AML-193 (cell line): ENCODE data around the gene DFFA.
"Not testable (repeated sequence)": the region's sequence is repeated elsewhere in the genome, so short reads cannot be mapped to it uniquely, and the experiment has no call there.

Experiments used
- DNase-seq, 2 experiments: peaks; one replicate each; lab custom pipeline; 2025; lab: John Stamatoyannopoulos, UW

The DFFA gene

DNA sequence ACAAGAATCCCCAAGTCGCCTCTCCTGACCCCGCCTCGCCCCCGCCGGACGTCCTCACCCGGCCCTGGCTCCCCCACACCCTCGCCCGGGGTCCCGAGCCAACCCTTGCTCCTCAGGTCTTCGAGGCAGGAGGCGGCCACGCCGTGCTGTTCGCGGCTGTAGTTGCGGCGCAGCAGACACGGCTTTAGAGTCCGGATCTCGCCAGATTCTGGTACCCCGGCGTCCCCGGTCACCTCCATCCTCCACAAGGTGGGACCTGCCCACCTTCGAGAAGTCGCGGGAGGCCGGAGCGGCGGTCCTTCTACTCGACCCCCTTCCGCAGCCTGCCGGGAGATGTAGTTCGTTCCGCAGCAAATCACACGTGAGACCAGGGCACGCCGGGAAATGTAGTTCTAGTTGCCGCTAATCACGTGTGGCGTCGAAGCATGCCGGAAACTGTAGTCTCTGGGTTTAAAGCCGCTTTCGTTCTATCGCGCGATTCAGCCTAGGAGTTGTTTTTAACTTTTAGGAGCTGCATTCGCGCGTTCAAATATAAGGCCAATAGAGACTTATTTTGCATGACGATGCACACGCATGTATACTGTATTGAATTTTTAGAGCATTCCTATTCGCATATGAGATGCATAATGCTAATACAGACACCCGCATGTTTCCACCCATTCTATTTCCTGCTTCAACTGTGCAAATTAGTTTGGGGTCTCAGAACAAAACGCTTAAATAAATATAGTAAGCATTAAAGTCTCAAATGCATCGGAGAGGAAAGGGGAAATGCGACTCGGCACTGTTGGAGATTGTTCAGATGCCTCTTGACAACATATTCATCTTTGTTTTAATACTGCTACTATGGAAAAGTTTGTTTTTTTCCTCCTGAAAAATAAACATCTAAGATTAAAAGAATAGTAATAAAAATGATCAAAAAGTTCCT, at the start of gene DFFA:
Gene DFFA (minus strand): TSS at position 310 of the 925 bp plus-strand sequence. CDS start 71 bp downstream, at position 239.
- DNase-seq, result peak; percentile 94 to 98

- DNase-seq, result no peak
Measured at GRCh38 chr1:10521537-10522157, 49.3 kb upstream of the DFFA start.

- no peak for DNase-seq
Measured at GRCh38 chr1:10520952-10521351, 48.6 kb upstream of the DFFA start.

- DNase-seq, result no peak
Measured at GRCh38 chr1:10520497-10520896, 48.2 kb upstream of the DFFA start.

DNA sequence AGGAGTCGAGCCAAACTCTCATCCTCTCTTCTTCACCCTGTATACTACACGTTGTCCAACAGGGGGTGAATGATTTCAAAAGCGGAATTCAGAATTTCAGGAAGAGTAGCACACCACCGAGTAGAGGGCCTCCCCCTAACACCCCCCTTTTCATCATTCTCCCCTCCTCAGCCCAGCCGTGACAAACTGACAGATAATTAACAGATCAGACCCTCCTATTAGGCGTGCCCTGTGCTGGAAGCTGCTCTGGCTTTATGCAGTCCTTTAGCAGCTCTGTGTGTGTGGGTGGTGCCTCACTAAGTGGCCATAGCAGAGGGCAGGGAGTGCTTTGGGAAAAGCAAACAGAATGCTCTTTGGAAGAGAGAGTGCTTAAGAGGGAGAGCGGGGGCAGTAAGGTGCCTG, 46.7 kb upstream of the DFFA start:
- no peak for DNase-seq

DNA sequence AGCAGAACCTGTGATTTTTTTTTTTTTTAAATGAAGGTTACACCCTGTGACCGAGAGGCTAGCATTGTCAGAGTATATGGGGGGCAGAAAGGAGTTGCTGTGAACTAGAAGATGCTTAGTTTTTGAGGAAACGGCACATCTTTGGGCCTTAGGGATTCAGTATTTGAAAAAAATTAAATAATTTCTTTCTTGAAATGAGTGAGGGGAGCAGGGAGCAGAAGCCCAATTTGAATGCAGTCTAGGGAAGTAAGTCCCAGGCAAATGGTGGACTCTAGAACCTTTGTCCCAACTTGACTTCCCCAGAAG, 45.3 kb upstream of the DFFA start:
- no peak for DNase-seq

DNA sequence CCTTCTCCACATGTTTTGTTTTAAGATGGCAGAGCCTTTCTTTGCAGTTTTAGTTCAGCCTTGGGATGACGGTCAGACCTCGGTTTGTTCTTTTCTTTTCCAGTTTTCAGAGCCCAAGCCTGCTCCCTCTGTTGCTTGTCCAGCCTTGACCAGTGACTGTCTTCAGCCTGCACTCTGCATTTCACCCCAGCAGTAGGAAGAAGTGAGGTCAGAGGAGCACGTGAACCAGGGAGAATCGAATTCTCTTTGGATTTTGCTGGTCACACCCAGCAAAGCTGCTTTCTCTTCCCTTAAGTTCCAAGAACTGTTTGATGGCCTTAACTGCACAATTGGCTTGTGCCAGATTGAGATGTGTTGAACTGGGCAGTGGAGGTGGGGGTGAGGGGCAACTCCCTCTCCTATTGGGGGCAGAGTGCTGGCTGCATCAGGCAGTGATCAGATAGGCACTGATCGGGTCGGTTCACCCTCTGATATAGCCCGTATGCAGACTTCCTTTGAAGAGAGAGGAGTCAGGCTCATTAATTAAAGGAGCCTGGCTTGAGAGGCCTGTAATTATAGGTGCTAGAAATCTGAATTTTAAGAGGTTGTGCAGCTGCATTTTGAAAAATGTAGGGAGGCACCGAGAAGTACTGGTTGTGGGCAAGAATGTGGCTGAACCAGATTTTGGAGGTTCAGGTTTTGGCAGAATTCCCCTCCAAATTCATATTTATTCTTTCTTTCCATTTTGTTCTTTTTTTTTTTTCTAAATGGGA, 44.8 kb upstream of the DFFA start:
- DNase-seq, result no peak

- DNase-seq, result no peak
Measured at GRCh38 chr1:10515976-10516750, 43.8 kb upstream of the DFFA start.

GRCh38 chr1:10515301-10515975, 43.1 kb upstream of the DFFA start:
- peak; percentile 62 to 73 for DNase-seq

GRCh38 chr1:10514490-10515235, 42.3 kb upstream of the DFFA start:
- peak; percentile 5 to 21 for DNase-seq

DNA sequence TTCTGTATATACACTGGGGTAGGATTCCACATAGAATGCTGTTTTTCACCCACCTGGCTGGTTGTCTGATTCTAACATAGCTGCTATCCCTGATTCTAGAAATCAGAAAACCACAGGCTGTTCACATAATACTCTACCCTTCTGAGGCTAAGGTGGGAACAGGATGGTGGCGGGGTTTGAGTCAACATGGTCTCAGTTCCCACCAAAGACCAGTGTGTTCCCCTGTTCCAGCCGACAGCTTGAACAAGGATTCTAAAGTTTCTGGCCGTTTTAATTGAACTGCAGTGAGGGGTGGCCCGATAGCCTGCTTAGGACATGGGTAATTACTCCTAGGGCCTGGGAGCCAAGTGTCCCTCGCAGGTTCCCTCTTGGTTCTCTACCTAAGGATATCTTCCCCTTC, 40.9 kb upstream of the DFFA start:
- DNase-seq, result no peak

GRCh38 chr1:10511494-10511885, 39.2 kb upstream of the DFFA start:
- no peak for DNase-seq

GRCh38 chr1:10510520-10511493, 38.5 kb upstream of the DFFA start:
- DNase-seq, result peak; percentile 8 to 49

DNA sequence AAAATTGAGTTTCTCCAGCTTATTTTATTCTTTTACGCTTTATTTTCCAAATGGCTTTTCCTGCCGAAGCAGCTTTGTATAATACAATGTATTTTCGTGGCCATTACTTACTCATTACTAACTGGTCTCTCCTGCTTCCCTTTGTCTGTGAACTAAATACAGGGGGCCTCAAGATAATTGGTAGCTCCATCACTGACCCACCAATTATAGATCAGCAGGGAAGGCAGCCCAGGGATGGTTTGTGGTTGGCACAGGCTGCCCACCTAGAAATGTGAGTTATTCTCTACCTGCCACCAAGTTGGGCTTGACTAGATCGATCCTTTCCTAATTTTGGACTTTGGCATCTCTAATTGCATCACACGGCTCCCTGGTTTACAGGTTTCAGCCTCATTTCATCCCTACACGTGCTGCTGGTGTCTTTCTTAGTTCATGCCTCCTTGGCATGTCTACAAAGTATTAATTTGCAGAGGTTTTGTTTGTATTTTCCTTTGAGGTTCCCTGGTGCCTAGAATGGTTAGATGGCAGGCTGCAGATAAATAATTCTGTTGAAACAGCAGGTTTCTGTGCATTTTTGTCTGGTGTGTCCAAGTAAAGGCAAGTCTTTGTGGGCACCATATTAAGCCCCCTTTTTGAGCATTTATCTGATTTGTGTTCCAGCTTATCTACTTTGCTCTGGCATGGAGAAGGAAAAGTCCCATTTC, 37.6 kb upstream of the DFFA start:
- DNase-seq, result no peak

DNA sequence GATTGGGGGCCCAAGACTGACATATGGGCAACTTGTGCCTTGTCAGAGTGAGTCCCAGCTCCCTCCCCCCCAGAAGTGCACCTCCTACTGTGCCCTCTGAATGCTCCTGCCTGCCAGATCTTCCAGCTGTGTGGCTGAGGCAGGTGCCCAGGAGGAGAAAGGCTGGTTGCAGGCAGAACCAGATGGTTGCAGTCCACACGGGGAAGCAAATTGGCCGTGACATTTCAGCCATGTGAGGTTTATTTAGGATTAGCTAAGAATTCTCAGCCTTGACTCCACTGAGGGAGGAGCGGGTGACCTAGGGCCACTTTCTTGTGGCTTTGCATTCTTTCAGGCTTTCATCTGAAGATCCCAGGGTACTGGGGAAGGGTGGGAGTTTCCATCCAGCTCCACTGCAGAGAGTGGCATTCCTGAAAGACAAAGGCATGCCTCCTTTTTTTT, 36.2 kb upstream of the DFFA start:
- DNase-seq, result no peak

DNA sequence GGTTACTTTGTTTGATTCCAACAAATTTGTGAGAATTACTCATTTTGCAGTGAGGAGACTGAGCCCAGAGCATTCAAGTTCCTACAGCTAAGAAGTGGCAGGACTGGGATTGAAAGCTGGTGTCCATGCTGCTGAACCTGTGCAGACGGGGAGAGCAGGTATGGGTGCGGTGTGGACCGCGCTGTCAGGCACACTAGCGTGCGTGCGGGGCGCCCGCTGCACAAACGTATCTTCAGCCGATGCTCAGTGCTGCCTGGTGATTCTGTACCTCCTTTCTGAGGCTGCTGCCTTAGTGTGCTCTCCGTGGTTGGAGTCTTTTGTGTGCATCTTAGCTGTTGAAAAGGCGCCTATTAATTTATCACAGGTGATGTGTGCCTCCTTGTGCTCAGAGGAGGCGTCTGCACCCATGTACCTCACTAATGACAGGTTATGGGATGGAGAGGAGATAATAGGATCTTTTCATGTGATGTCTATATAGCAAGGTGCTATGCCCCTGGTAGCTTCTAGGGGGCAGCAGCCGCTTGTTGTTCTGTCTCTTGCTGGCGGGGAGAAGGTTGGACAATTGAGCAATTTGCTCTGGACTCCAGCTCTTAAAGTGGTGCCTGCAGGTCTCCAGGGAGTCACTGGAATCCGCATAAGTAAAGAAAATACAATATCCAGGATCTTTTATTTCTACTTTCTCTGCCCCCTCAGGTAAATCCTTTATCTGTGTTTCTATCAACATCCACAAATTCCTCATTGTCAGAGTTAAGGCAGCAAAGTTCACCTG, 35.0 kb upstream of the DFFA start:
- peak; percentile 80 to 83 for DNase-seq

- DNase-seq, result no peak
Measured at GRCh38 chr1:10506677-10507047, 34.3 kb upstream of the DFFA start.

DNA sequence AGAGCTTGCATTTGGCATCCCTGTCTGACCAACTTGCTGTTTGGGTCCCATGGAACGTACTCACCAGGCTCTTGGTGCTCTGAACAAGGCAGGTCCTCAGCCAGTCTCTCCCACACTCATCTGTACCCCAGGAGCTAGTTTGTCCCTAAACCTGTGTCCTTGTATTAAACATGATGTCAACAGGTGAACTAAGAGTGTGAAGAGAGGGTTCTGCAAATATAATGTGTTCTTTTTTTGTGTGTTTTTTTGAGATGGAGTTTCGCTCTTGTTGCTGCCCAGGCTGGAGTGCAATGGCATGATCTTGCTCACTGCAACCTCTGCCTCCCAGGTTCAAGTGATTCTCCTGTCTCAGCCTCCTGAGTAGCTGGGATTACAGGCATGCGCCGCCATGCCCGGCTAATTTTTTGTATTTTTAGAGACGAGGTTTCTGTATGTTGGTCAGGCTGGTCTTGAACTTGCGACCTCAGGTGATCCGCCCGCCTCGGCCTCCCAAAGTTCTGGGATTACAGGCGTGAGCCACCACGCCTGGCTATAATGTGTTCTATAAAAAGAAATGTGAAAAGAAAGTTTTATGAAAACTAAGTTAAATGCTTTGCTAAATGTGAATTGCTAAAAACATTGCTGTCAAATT, 33.8 kb upstream of the DFFA start:
- DNase-seq, result not testable (repeated sequence)
